Sigmoid colon (tissue), 7 donors: ENCODE measurements around the gene HOXB9. TPM values are rescaled to one million over a fixed set of nuclear protein-coding genes. Genes with fewer than 3 reads are reported as not detected.

ENCODE experiments used
- DNase-seq: peaks from one replicate; pipeline ENCODE4 v3.0.0-alpha.2; 2019
- H3K27ac ChIP-seq, 4 donors: fragments of 200-600 bp; sonication (generic); one replicate each; pipeline ENCODE4 v1.5.1; 2016 to 2019; ENCODE audit warnings: mild to moderate bottlenecking in 1 of 4
- H3K27me3 ChIP-seq, 3 donors: fragments of 200-600 bp; sonication (generic); one replicate each; pipeline ENCODE4 v1.5.1; 2019; ENCODE audit warnings: mild to moderate bottlenecking in 1 of 3
- H3K36me3 ChIP-seq, 4 donors: fragments of 200-600 bp; sonication (generic); one replicate each; pipeline ENCODE4 v1.5.1; 2016 to 2019
- H3K4me1 ChIP-seq, 4 donors: fragments of 200-600 bp; sonication (generic); one replicate each; pipeline ENCODE4 v1.5.1; 2017 to 2019
- H3K4me3 ChIP-seq, 4 donors: fragments of 200-600 bp; sonication (generic); one replicate each; pipeline ENCODE4 v1.5.1; 2017 to 2019; ENCODE audit warnings: mild to moderate bottlenecking in 2 of 4, moderate library complexity in 1 of 4
- H3K9me3 ChIP-seq, 4 donors: fragments of 200-600 bp in 3 of 4; sonication (generic) in 3 of 4; one replicate each; pipeline versions ENCODE4 v1.5.1 to v1.6.1; 2013 to 2019
- EP300 ChIP-seq, 4 donors: sonication (generic); formaldehyde crosslinking; IDR thresholded peaks; one replicate each; pipeline ENCODE4 v1.6.1; 2017; ENCODE audit warnings: antibody characterized with exemption in 4 of 4
- POLR2A ChIP-seq, 2 donors: fragments of 450-650 bp; IDR thresholded peaks; one replicate each; pipeline ENCODE4 v1.6.1; 2016; ENCODE audit warnings: antibody characterized with exemption in 2 of 2, mild to moderate bottlenecking in 2 of 2, moderate library complexity in 2 of 2
- POLR2AphosphoS5 ChIP-seq, 4 donors: sonication (generic); formaldehyde crosslinking; IDR thresholded peaks; one replicate each; pipeline ENCODE4 v1.6.1; 2017; ENCODE audit warnings: antibody characterized with exemption in 4 of 4
- WGBS, 2 donors: extraction: QIAGEN DNeasy Blood & Tissue Kit; methylation state at CpG; one replicate each; pipeline ENCODE4 v1.1.7; 2013; 5-methylcytosine and 5-hydroxymethylcytosine counted together
- intact Hi-C: fragments of 100-400 bp; cut with DNase I; formaldehyde crosslinking; loops from one replicate; pipeline ENCODE4 v1.15.1; 2023
- polyA plus RNA-seq, 3 donors: library from polyadenylated mRNA; stranded (reverse); fragments of 200-250 nt; gene quantifications; one replicate each; pipeline ENCODE4 v1.2.3, GENCODE V29; 2013
- total RNA-seq, 4 donors: library from RNA; depleted of rRNA; stranded (reverse); fragments of >200 nt; gene quantifications; one replicate each; pipeline ENCODE4 v1.1.0, GENCODE V29; 2016
- TF ChIP-seq, protein P1 (sequence below), 4 experiments: fragments of 450-650 bp in 3 of 4; fragments of 200-600 bp in 1 of 4; IDR thresholded peaks; one replicate each; pipeline ENCODE4 v1.5.1; 2016 to 2019; ENCODE audit warnings: antibody characterized with exemption in 4 of 4, mild to moderate bottlenecking in 3 of 4, moderate library complexity in 2 of 4
- donor health status: healthy with polysubstance abuse.
- donor health status: Bipolar disorder and iron deficiency.
- donor health status: healthy.

The HOXB9 gene
- total and polyA plus RNA-seq, 7 donors: 0.28 to 52.1 (median 18.0) TPM; not detected in 3

DNA sequence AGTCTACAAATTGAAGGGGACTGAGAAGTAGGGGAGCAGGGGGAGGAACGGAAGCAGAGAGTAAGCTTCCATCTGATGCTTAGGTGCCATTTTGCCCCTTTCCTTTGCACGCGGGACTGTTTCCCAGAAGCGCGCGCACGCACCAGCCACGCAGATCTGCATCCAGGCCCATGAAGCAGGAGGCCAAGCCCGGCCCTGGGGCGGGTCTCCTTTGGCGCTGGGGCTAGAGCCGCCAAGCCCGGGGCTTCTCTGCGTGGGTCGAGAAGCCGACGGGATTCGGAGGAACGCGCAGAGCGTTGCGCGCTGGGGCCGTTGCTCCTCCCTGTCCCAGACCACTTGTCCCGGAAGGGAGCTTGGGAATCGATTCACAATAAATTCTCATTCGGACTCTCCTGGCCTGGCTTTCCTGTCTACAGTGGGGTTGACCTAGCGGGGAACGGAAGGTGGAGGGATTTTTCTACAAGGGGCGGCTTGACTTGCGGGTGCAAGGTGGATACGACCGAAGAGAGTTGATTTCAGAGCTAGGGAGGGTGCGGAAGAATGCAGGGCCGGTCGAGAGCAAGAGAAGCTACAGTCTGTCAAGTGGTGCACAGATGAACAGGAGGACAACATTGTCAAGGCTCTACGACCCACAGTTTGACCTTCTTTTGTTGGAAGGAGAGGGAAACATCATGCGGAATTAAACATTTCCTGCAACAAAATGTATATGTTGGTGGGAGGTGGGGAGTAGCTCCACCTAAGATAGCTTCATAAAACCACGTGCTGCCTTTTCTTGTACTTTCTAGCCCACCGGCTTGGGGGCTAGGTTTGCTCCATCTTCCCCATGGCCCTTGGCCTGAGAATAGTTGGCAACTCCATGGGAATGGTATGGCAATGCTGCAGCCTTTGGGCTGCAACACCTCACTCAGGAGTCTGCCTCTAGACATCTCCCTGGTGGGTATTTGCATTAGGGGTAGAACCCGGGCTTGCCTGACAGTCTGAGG, 4.5 kb downstream of the HOXB9 start:
- TF ChIP-seq POLR2A (IDR thresholded peaks at IDR 0.05) (no peak), POLR2AphosphoS5 (IDR thresholded peaks at IDR 0.05) (no peak), EP300 (IDR thresholded peaks at IDR 0.05) (no peak)
- TF ChIP-seq, protein P1, sequence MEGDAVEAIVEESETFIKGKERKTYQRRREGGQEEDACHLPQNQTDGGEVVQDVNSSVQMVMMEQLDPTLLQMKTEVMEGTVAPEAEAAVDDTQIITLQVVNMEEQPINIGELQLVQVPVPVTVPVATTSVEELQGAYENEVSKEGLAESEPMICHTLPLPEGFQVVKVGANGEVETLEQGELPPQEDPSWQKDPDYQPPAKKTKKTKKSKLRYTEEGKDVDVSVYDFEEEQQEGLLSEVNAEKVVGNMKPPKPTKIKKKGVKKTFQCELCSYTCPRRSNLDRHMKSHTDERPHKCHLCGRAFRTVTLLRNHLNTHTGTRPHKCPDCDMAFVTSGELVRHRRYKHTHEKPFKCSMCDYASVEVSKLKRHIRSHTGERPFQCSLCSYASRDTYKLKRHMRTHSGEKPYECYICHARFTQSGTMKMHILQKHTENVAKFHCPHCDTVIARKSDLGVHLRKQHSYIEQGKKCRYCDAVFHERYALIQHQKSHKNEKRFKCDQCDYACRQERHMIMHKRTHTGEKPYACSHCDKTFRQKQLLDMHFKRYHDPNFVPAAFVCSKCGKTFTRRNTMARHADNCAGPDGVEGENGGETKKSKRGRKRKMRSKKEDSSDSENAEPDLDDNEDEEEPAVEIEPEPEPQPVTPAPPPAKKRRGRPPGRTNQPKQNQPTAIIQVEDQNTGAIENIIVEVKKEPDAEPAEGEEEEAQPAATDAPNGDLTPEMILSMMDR (IDR thresholded peaks at IDR 0.05): no peak
- Histone ChIP-seq H3K27ac (no peak overlapping the region), H3K9me3 (no peaks in the 10 kb centered on the region), H3K36me3 (no peaks in the 10 kb centered on the region), H3K27me3 (peaks cover 75 to 100% (median 97%) of the 10 kb centered on the region in 3 donors), H3K4me1 (peaks cover 0 to 41% (median 39%) of the 10 kb centered on the region in 4 donors), H3K4me3 (no peak overlapping the region)
- no peak for DNase-seq
- 64 to 78% methylated on average over 41 of the region's 41 CpGs for WGBS, 2 donors
- intact Hi-C loops: loop anchor here (5.0 kb wide), 1 partner anchor 106 kb away; the partner anchor contains the start of gene HOXB13

DNA sequence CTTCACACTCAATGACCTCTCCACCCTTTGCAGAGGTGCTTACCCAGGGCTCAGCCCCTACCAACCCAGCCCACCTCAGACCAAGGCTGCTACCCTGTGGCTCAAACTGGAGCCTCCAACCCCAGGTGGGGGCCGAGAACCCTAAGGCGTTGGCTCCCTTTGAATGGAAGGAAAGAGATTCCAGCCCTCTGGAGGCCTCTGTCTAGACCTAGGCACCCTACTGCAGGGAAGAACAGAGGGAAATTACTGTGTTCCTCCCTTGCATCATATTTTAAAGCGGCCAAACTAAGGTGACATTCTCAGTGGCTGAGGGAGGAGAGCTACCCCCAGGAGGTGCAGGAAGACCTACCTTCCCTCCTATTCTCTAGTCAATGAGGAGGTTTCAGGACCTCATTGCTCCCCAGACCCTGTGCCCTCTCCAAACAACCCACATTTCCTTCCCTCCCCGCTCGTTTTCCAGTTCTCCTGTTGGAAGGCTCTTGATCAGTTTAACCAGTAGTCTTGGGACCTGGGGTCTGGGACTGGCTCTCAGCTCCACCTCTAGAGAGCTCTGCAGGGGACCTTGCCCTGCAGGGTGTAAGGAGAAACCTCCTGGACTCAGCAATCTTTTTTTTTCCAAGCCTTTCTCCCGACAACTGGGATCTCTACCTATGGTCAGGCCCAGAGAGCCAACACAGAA, 5.6 kb downstream of the HOXB9 start:
- WGBS, 2 donors: 35 to 61% methylated on average over 6 of the region's 6 CpGs
- no peak overlapping the region for H3K4me3 ChIP-seq
- H3K36me3 ChIP-seq: no peaks in the 10 kb centered on the region
- H3K27ac ChIP-seq: no peak overlapping the region
- peaks cover 0 to 30% (median 28%) of the 10 kb centered on the region in 4 donors for H3K4me1 ChIP-seq
- intact Hi-C loops: loop anchor here (5.0 kb wide), 1 partner anchor 107 kb away; the partner anchor contains the start of gene HOXB13
- H3K9me3 ChIP-seq: no peaks in the 10 kb centered on the region
- DNase-seq: no peak
- TF ChIP-seq EP300 (IDR thresholded peaks at IDR 0.05): no peak
- TF ChIP-seq POLR2AphosphoS5 (IDR thresholded peaks at IDR 0.05): no peak
- TF ChIP-seq, protein P1 (IDR thresholded peaks at IDR 0.05): no peak
- no peak for TF ChIP-seq POLR2A (IDR thresholded peaks at IDR 0.05)
- peaks cover 75 to 100% (median 97%) of the 10 kb centered on the region in 3 donors for H3K27me3 ChIP-seq

DNA sequence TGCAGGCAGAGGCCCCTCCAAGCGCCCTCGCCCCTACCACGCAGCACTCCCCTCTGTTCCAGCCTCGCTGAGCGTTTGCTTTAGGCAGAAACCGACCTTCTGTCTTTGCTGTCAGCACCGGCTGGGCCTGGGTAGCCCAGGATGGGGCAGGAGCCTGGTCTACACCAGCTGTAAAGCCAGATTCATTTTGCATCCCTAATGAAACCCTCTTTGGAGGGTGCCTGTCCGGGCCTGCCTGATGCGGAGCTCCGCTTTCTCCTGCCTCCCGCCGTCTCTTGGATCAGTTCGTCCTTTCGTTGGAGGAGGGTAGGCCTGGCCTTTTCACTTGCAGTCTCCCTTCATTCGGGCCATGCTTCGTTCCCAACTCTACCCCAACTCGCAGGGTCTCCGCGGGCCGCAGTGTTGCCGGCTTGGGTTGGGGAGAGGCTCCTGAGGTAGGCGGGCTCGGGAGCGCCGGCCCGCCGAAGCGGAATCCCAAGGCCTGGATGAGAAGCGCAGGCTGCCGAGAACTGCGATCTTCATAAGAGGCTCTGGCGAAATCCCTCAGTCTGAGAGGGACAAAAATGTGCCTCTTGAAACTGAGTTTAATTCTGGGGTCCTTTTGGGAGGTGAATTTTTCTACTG, 6.2 kb downstream of the HOXB9 start:
- TF ChIP-seq EP300 (IDR thresholded peaks at IDR 0.05) (no peak), POLR2AphosphoS5 (IDR thresholded peaks at IDR 0.05) (no peak), POLR2A (IDR thresholded peaks at IDR 0.05) (no peak)
- TF ChIP-seq, protein P1 (IDR thresholded peaks at IDR 0.05): no peak
- no peak overlapping the region for H3K27ac ChIP-seq
- intact Hi-C loops: loop anchor here (2.0 to 10.0 kb wide), 6 partner anchors 97 to 595 kb away; partner anchors contain the start of genes HOXB13 and IGF2BP1
- peaks cover 73 to 100% (median 96%) of the 10 kb centered on the region in 3 donors for H3K27me3 ChIP-seq
- 22 to 62% methylated on average over 32 of the region's 32 CpGs for WGBS, 2 donors
- H3K36me3 ChIP-seq: no peaks in the 10 kb centered on the region
- no peak for DNase-seq
- no peaks in the 10 kb centered on the region for H3K9me3 ChIP-seq
- no peak overlapping the region for H3K4me3 ChIP-seq
- peaks cover 0 to 23% (median 21%) of the 10 kb centered on the region in 4 donors for H3K4me1 ChIP-seq

DNA sequence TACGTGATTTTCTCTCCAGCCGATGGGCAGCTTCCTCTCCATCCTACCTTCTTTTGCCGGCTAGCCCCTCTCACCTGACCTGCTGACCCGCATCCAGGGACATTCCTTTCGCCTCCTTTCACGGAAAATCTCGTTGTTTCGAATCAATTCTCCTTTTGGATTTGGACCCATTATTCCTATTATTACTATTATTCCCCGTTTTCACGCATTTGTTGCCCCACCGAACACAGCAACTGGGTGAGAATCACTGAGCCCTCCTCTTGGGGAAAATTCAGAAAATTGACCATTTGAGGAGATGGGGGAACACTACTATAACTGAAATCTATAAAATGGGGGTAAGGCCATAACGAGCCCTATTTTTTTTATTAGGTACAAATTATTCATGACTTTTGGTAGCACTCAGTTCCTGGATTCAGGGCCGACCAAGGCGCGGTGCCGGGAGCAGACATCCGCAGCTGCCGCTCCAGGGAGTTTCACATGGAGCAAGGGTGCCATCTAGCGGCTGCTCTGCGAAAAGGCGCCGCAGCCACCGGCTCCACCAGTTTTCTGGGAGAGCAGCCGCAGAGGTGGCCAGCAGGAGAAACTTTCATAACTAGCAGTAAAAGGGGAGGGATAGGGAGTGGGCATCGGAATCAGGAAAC, 7.8 kb downstream of the HOXB9 start:
- no peaks in the 10 kb centered on the region for H3K9me3 ChIP-seq
- peaks cover 0 to 32% (median 26%) of the 10 kb centered on the region in 4 donors for H3K4me1 ChIP-seq
- 2 to 6% methylated on average over 25 of the region's 25 CpGs for WGBS, 2 donors
- no peak overlapping the region for H3K27ac ChIP-seq
- H3K36me3 ChIP-seq: no peaks in the 10 kb centered on the region
- H3K4me3 ChIP-seq: no peak overlapping the region
- H3K27me3 ChIP-seq: peaks cover 79 to 100% (median 97%) of the 10 kb centered on the region in 3 donors
- TF ChIP-seq EP300 (IDR thresholded peaks at IDR 0.05) (no peak), POLR2A (IDR thresholded peaks at IDR 0.05) (no peak), POLR2AphosphoS5 (IDR thresholded peaks at IDR 0.05) (peak in 2 of 4 donors; percentile 32 to 50)
- TF ChIP-seq, protein P1 (IDR thresholded peaks at IDR 0.05): peak; percentile 95 to 99 (median 96)
- peak; percentile 95 for DNase-seq
- intact Hi-C loops: loop anchor here (1.0 to 10.0 kb wide), 6 partner anchors 99 to 594 kb away; partner anchors contain the start of gene IGF2BP1
